Hepatocyte (in vitro differentiated cells): ENCODE results near the gene CD164L2.

Experiments used
- CTCF ChIP-seq: fragments of 200-600 bp; sonication (generic); IDR thresholded peaks from 2 replicates; pipeline ENCODE4 v1.5.1; 2016; ENCODE audit warnings: antibody characterized with exemption, mild to moderate bottlenecking; ENCODE audit not compliant: poor library complexity
- EZH2 ChIP-seq: fragments of 200-600 bp; sonication (generic); IDR thresholded peaks from 2 replicates; pipeline ENCODE4 v1.6.1; 2016; ENCODE audit warnings: antibody characterized with exemption, mild to moderate bottlenecking, borderline replicate concordance
- EZH2phosphoT487 ChIP-seq: fragments of 200-600 bp; sonication (generic); IDR thresholded peaks from one replicate; pipeline ENCODE4 v1.6.1; 2018; ENCODE audit warnings: antibody characterized with exemption, mild to moderate bottlenecking, low read depth, moderate library complexity; ENCODE audit not compliant: unreplicated experiment, severe bottlenecking

GRCh38 chr1:27360159-27361043, 22.7 kb downstream of the CD164L2 start:
- TF ChIP-seq CTCF: no peak
- TF ChIP-seq EZH2: no peak
- no peak for TF ChIP-seq EZH2phosphoT487
